Dedifferentiated amniotic fluid mesenchymal stem cell (primary cell): ENCODE results near the gene OSM.
"Not testable (repeated sequence)": the region's sequence is repeated elsewhere in the genome, so short reads cannot be mapped to it uniquely, and the experiment has no call there.

Source experiments
- DNase-seq: peaks from one replicate; pipeline ENCODE4 v3.0.0-alpha.2; 2016; ENCODE audit errors: extremely low spot score

Gene OSM

DNA sequence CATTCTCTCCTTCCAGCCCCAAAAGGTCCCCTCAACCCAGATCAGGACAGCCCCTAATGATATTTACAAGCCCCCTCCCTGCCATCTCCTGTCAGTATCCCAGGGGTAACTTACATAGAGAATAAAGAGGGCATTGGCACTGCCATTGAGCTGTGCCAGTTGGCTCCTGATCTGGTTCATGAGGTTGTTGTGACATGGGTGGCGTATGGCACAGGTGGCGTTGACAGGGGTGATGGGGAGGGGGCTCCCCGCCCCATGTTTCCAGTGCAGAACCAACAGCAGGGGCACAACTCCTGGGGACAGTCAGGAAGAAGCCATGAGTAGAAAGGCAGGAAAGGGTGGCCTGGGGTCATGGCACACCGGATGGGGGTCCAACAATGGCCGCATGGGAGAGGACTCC, 22.0 kb downstream of the OSM start:
- DNase-seq: no peak

DNA sequence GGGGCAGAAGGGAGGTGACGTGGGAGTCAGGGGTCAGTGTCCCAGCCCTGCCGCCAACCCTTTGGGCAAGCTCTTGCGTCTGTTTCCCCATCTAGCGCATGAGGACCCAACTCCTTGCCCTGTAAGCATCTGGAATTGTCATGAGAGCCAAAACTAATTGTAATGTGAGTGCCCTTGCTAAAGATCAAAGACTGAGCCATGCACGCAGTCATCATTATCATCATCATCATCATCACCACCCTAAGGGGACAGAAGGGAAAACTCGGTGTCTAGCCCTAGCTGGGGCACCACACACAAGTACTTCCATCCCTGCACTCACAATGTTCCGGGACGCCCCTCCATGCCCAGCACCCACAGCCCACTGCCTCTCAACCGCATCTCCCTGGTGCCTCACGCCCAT, 22.6 kb downstream of the OSM start:
- DNase-seq: no peak

- DNase-seq: no peak
Measured at GRCh38 chr22:30243661-30244060, 23.0 kb downstream of the OSM start.

DNA sequence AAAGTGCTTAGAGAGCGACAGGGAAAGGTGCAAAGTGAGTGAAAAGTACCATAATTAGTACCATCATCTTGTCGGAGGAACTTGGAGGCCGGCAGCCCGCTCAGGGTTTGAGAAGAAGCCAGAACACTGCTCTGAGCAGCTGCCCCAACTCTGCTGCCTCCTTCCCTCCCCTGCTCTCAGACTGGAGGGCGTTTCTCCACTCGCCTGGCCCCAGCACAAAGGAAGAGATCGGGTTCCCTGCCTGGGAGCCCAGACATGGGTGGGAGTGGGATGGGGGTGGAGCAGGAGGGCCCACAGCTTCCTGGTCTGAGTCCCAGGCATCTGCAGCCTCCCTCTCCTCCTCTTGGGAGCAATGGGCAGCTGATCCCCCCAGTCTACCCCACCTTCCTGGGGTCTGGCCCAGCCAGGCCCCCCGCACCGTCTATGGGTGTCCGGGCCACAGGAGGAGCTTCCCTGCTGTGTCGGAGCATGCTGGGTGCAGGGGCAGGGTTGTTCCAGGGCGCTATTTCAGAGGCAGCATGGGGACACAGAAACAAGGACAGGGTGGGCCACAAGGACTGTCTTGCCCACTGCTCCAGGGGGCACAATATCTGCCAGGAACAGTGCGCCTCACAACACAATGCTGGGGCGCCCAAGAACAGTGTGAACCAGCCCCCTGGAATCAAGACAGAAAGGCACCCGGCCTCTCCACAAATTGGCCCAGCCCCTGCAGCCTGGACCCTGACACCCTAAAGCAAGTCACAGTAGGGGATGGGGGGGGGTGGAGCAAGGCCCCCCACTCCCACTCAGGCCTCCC, 24.9 kb downstream of the OSM start:
- DNase-seq: no peak

GRCh38 chr22:30240541-30241417, 25.9 kb downstream of the OSM start:
- DNase-seq: no peak

DNA sequence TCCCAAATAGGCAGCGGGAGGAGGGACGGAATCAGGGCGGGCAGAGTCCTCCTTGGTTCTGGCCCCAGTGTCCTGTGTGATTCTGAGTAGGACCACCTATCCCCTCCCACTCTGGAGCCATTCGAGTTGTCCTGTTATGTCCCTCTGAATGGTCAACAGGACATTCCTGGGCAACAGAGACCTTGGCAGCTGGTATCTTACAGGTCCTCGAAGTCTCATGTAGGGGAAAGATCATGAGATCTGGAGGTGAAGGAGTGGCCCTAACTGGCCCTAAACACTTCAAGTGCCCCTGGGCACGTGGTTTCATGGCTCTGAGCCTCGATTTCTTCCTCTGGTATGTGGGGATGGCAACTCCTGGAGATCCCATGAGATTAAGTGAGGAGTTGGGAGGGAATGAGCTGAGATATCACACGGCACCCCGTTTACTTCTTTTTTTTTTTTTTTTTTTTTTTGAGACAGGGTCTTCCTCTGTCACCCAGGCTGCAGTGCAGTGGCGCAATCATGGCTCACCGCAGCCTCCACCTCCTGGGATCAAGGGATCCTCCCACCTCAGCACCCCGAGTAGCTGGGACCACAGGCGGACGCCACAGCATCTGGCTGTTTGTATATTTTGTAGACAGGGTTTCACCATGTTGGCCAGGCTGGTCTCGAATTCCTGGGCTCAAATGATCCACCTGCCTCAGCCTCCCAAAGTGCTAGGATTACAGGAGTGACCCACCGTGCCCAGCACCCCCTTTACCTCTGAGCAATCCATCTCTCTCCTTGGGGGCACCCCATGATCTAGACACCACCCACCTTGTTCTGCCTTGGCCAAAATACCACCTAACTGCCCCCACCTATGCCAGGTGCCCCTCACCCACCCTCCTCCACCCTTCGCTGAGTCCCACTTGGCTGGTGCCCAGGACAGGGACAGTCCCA, 26.9 kb downstream of the OSM start:
- no peak for DNase-seq

DNA sequence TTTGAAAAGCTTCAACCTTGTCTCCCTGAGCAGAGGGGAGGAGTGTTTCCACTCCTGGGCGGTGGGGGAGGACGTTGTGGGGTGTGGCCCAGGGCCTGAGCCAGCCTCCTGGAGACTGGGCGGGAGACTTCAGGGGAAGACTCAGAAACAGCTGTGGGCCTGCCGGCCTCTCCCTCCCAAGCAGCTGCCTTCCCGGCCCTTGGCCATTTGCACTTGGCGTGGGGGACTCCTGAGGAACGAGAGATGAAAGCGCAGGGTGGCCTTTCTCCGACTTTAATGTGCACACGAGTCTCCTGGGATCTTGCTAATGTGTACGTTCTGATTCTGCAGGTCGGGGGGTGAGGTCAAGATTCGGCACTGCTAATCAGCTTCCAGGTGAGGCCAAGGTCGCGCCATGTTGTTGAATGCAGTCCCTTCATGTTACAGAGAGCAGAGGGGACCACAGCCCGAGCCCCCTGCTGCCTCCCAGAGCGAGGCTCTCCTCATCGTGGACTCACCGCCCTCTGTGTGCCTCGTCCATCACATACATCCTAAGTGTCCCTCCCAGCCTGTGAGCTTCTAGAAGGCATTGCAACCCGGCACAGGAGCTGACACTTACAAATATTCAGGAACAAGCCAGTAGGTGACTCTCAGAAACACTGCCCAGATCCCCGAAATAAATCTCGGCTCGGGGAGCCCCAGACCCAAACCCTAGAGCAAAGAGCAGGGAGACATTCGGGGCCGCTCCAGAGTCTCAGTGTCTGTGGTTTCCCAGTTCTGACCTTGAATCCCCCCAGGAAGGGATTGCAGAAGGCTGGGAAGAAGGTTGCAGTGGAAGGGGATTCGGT, 27.8 kb downstream of the OSM start:
- DNase-seq: no peak

DNA sequence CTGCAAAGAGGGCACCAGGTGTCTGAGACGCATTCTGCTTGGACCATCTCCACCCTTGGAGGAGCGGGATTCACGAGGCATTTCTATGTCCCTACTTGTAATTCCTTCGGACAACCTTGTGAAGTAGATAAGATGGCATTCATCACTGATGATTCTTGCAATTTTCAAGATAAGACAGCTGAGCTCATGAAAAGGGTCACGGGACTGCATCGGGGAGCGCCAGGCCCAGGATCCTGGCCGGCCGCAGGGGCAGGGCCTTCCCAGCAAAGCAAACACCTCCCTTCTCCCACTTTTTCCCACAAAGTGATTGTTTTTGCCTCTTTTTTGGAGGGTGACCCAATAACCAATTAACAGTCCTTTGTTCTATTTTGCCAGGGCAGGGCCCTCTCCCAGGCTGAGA, 28.5 kb downstream of the OSM start:
- DNase-seq: no peak

DNA sequence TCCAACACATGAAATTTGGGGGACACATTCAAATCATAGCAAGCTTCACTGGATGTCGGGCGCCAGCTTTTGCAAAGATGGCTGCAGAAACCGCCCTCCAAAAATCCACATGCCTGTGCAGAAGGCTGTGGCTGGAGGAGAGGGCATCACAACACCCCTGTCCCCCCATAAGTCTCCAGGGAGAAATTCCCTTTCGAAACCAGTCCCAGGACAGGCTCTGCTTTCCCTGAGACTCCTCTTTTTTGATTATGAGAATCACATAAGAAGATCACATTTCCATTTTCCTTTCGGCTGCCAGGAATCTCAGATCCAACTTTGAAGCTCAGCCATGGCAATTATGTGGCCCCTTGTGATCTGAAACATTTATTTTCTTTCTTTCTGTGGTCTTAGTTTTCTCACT, 29.8 kb downstream of the OSM start:
- no peak for DNase-seq

GRCh38 chr22:30235687-30236170, 30.9 kb downstream of the OSM start:
- DNase-seq: peak; percentile 70

DNA sequence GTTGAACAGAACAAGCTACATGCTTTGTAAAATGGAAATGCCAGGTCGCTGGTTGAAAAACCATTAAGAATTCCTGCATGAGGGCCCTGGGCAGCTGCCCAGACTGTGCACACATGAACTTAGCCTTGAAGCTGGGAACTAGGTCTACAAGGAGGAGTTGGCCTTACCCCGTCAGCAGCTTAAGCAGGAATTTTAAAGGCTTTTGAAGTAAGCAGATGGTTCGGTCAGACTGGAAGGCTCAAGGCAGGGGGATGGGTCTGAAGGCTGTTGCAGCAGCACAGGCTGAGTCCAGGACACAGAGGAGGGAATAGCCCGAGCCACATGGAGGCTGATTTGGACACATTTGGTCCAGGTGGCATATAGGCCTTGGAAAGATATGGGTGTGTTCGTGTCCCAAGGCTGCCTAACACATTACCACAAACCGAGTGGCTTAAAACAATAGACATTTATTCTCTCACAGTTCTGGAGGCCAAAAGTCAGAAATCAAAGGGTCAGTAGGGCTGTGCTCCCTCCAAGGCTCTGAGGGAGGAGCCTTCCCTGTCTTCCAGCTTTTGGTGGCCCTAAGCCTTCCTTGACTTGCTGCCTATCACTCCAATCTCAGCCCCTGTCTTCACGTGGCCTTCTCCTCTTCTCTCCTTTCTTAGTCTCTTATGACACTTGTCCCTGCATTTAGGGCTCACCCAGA, 31.7 kb downstream of the OSM start:
- DNase-seq: peak; percentile 52

- not testable (repeated sequence) for DNase-seq
Measured at GRCh38 chr22:30234325-30234724, 32.3 kb downstream of the OSM start.

- no peak for DNase-seq
Measured at GRCh38 chr22:30233582-30233981, 33.1 kb downstream of the OSM start.

DNA sequence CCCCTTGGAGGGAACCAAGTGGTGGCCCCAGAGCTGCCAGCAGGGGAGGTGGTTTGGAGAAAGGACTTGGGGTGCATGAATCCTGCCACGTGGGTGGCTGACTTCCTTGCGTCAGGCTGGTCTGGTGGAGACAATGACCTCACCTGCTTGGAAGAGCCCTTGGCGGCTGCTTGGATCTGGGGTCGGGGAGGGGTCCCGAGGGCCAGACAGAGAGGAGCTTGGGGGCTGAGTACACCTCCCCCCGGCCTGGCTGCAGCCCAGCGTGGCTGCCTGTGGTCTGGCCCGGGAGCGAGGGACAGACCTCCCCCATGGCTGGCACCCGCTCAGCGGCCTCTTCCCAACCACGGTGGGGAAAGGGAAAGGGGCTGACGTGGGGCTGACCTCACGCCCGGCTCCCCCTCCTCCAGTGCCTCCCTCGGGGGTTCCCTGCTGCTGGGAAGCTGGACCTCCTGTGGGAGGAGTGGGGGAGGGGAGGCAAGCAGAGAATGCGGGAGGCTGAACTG, 33.9 kb downstream of the OSM start:
- DNase-seq: no peak

- DNase-seq: no peak
Measured at GRCh38 chr22:30230787-30231461, 35.7 kb downstream of the OSM start.

GRCh38 chr22:30230330-30230729, 36.3 kb downstream of the OSM start:
- no peak for DNase-seq

GRCh38 chr22:30228509-30229359, 37.9 kb downstream of the OSM start:
- no peak for DNase-seq

- DNase-seq: no peak
Measured at GRCh38 chr22:30227438-30228228, 39.0 kb downstream of the OSM start.
